ENCODE results near the gene PACS1. TPM values are rescaled to one million over a fixed set of nuclear protein-coding genes. Genes with fewer than 3 reads are reported as not detected.
"Not testable (repeated sequence)": the region's sequence is repeated elsewhere in the genome, so short reads cannot be mapped to it uniquely, and the experiment has no call there.

Gene PACS1
- total RNA-seq, 4 donors from 2014 or later = 24.5 to 41.1 (median 38.0) TPM

DNA sequence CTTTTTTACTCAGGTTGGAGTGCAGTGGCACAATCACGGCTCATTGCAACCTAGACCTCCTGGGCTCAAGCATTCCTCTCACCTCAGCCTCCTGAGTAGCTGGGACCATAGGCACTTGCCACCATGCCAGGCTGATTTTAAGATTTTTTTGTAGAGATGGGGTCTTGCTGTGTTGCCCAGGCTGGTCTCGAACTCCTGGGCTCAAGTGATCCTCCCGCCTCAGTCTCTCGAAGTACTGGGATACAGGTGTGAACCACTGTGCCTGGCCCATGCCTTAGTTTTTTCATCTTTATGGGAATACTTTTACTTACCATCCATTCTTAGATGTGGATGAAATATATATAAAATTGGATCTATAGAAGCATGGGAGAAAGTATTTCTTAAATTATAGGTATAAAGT is 5.2 kb downstream of the PACS1 start:
- TF ChIP-seq, protein P1, sequence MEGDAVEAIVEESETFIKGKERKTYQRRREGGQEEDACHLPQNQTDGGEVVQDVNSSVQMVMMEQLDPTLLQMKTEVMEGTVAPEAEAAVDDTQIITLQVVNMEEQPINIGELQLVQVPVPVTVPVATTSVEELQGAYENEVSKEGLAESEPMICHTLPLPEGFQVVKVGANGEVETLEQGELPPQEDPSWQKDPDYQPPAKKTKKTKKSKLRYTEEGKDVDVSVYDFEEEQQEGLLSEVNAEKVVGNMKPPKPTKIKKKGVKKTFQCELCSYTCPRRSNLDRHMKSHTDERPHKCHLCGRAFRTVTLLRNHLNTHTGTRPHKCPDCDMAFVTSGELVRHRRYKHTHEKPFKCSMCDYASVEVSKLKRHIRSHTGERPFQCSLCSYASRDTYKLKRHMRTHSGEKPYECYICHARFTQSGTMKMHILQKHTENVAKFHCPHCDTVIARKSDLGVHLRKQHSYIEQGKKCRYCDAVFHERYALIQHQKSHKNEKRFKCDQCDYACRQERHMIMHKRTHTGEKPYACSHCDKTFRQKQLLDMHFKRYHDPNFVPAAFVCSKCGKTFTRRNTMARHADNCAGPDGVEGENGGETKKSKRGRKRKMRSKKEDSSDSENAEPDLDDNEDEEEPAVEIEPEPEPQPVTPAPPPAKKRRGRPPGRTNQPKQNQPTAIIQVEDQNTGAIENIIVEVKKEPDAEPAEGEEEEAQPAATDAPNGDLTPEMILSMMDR (IDR thresholded peaks at IDR 0.05) = no peak
- DNase-seq (ENCODE audit: low spot score) = no peak
- ATAC-seq (ENCODE audit: low FRiP score) = no peak

DNA sequence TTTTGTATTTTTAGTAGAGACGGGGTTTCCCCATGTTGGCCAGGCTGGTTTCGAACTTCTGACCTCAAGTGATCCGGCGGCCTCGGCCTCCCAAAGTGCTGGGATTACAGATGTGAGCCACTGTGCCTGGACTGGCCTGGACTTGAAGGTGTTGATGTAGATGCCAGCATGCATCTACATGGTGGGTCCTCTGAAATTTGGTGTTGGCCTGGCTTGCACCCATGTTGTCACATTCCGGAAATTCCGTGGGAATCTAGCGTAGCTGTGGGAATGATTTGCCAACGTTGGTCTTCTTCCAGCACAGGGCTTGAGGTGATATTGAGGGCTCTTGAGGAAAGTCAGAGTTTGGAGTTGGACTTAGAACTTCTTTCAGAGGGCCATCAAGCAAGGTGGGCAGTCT is 6.5 kb downstream of the PACS1 start:
- ATAC-seq (ENCODE audit: low FRiP score) = no peak
- TF ChIP-seq, protein P1 (IDR thresholded peaks at IDR 0.05) = no peak

DNA sequence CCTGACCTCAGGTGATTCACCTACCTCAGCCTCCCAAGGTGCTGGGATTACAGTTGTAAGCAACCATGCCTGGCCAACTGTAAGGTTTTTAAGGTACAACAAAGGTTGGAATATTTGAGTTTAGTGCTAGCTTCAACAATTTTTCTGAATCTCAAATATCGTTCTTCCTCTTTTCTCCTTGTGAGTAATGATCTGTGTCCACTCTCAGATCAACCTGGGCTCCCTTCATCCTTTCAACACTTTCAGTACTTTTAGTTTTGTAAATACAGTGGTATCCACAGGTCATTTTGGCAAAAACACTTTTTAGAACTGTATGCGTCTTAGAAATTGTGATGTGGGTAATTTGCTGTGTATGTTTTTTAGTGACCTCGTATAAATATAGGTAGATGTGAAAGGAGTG is 7.9 kb downstream of the PACS1 start:
- ATAC-seq (ENCODE audit: low FRiP score) = no peak

More for the DNA sequence above, 6.5 kb downstream of the PACS1 start:
- no peak for DNase-seq (ENCODE audit: low spot score)

DNA sequence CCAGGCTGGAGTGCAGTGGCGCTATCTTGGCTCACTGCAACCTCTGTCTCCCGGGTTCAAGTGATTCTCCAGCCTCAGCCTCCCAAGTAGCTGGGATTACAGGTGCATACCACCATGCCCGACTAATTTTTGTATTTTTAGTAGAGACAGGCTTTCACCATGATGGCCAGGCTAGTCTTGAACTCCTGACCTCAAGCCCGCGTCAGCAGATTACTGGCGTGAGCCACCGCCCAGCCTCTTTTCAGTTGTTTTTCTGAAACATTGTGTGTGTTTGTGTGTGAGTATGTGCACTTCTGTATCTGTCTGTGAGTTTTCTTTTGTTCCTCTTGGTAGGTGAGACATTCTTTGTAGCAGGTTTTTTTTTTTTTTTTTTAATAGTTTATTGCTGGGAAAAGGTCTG is 8.9 kb downstream of the PACS1 start:
- not testable (repeated sequence) for DNase-seq (ENCODE audit: low spot score); ATAC-seq (ENCODE audit: low FRiP score)

More for the DNA sequence above, 7.9 kb downstream of the PACS1 start:
- DNase-seq (ENCODE audit: low spot score) = no peak
- TF ChIP-seq, protein P1 (IDR thresholded peaks at IDR 0.05) = no peak

DNA sequence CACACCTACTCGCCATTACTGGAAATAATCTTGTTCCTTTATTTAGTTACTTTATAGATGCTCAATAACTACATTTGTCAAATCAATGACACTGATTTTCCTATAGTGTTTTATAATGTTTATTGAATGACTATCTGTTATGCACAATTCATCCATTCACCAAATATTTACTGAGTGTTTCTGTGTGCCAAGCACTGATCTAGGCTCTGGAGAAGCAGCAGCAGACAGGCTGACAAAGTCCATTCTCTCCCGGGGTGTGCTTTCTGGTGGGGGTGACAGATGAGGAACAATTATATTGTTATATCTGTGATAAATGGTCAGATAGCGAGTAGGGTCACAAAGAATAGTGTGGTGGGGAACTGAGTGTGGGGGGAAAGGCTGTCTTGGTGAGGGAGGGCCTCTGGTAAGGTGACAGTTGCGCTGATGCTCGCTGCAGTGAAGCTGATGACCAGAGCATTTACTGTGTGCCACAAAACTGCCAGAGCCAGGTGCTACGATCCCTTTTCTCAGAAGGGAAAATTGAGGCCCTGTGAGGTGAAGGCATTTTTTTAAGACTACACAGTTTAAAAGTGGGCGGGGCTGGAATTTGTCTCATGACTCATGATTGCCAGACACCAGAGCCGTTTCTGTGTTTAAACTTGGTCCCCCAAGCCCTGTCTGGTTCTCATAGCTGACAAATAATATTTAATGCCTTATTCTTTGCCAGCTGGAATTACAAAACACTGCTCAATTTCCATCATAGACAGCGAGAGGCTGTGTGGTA is 10.2 kb downstream of the PACS1 start:
- no peak for DNase-seq (ENCODE audit: low spot score)
- TF ChIP-seq, protein P1 (IDR thresholded peaks at IDR 0.05) = no peak

DNA sequence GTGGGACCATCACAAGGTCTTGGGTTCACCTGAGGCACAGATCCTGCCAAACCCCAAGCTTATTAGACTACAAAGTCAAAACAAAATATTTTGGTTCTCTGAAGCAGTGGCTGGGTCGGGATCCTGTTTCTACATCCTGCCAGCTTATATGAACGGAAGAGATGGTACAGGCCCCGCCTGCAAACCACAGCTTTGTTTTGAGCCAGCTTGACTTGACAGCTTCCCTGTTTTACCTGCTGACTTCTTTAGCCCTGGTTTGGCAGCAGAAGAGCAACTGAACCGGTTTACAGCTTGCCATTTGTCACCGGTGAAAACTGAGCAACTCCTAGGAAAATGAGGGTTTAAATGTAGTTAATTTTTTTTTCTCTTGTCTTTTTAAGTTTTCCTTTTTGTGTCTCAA is 11.4 kb downstream of the PACS1 start:
- TF ChIP-seq, protein P1 (IDR thresholded peaks at IDR 0.05) = no peak
- ATAC-seq (ENCODE audit: low FRiP score) (no peak), DNase-seq (ENCODE audit: low spot score) (no peak)

More for the DNA sequence above, 10.2 kb downstream of the PACS1 start:
- ATAC-seq (ENCODE audit: low FRiP score) = peak; percentile 66

DNA sequence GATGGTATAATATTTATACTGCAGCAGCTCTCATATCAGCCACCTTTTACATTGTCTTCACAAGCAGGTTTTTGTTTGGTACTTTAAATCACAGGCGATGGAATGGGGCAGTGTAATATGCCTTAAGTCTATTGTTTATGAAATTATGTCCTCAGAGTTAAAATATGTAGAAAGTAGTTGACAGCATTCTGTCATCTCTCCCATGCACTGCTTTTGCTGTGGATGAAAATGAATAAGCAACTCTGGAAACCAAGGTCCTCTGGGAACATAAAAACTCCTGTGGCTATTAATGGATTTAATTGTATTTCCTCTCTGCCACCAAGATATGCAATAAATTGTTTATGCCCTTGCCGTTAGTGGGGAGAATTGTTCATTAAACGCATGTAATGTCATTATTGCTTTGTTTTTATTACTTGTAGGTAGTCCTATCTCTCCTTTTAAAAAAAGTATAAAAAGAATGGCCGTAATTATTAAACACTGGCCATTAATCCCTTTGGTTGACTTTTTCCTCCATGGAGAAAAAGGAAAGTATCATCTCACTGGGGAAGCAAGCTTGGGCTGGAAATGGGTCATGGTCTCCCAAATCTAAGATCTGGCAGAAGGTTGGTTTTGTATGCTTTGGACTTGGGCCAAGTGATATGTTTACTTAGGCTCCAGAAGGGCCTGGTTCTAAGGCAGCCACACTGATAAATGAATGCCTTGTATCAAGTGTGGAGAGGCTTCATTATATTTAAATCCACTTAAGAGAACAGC is 13.1 kb downstream of the PACS1 start:
- DNase-seq (ENCODE audit: low spot score) = no peak
- ATAC-seq (ENCODE audit: low FRiP score) = no peak
- TF ChIP-seq, protein P1 (IDR thresholded peaks at IDR 0.05) = no peak
